NCI-H2029 (cell line): ENCODE data around the gene KBTBD4.
"Not testable (repeated sequence)": the region's sequence is repeated elsewhere in the genome, so short reads cannot be mapped to it uniquely, and the experiment has no call there.

ENCODE experiments used
- DNase-seq: peaks from one replicate; lab custom pipeline; 2025; lab: John Stamatoyannopoulos, UW

Gene KBTBD4

DNA sequence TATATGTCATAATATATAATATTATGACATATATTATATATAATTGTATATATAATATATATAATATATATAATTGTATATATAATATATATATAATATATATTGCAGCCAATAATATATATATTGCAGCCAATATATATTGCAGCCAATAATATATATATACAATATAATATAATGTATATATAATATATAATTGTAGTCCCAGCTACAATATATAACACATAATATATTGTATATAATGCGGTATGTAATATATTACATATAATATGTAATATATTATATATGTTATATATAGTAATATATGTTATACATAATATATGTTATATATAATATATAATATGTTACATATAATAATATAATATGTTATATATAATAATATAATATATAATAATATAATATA, 20.1 kb downstream of the KBTBD4 start:
- DNase-seq, result no peak

DNA sequence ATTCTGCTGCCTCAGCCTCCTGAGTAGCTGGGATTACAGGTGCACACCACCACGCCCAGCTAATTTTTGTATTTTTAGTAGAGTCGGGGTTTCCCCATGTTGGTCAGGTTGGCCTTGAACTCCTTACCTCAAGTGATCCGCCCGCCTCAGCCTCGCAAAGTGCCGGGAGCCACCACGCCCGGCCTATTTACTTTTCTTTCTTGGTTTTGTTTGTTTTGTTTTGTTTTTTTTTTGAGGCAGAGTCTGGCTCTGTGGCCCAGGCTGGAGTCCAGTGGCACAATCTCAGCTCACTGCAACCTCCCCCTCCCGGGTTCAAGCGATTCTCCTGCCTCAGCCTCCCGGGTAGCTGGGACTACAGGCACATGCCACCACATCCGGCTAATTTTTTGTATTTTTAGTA, 21.8 kb downstream of the KBTBD4 start:
- DNase-seq, result not testable (repeated sequence)

DNA sequence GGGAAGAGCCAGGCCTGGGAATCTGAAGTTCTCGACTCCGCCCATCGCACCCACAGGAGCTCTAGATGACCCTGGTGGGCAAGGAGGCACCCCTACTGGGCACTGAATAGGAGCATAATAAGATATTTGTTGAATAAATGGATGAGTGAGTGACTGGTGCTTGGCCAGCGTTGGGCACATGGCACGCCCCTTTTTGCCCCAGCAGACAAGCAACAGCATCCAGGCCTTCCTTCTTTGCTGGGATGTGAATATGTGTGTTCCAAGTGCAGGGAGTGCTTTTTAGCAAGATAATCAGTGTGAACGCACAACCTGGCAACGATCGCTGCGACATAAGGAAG, 25.4 kb downstream of the KBTBD4 start:
- no peak for DNase-seq

- peak; percentile 87 for DNase-seq
These were observed 26.0 kb downstream of the KBTBD4 start, which contains the start of gene CELF1 for GRCh38 chr11:47552566-47553405. Gene CELF1, minus strand, starts transcription at chr11:47553132. Its CDS starts 53,609 bp downstream, at chr11:47499523.

- DNase-seq, result no peak
These were observed 26.7 kb downstream of the KBTBD4 start for GRCh38 chr11:47552056-47552565.

DNA sequence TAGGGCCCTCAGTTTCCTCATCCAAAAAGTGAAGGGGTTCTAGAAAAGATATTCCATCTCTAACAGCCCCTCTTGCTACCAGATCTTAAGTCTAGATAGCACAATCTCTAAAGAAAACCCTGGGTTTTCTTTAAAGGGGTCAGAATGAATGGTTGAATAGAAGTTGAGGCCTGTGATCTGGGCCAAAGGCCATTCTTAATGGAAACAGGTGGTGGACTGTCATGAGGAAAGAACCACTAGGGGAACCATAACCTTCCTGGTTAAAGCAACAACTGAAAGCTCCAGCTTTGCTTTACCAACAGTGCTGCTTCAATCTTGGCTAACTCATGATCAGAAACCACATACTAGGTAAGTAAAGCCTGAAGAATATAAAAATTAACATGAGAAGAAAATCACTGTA, 27.7 kb downstream of the KBTBD4 start:
- no peak for DNase-seq

- no peak for DNase-seq
These were observed 28.3 kb downstream of the KBTBD4 start for GRCh38 chr11:47550288-47551047.

DNA sequence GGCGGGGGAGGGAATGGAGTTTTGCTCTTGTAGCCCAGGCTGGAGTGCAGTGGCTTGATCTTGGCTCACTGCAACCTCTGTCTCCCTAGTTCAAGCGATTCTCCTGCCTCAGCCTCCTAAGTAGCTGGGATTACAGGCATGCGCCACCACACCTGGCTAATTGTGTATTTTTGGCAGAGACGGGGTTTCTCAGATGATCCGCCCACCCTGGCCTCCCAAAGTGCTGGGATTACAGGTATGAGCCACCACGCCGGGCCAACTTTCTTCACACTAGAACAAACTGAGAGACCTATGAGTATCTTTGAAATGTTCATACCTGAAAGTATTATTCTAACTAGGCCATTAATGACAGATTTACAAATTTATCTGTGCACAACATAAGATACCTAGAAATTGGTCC, 32.5 kb downstream of the KBTBD4 start:
- not testable (repeated sequence) for DNase-seq

GRCh38 chr11:47545298-47545697, 33.5 kb downstream of the KBTBD4 start:
- no peak for DNase-seq

GRCh38 chr11:47541070-47541469, 37.7 kb downstream of the KBTBD4 start:
- no peak for DNase-seq

- no peak for DNase-seq
These were observed 39.1 kb downstream of the KBTBD4 start for GRCh38 chr11:47539681-47540039.

- DNase-seq, result peak; percentile 61
These were observed 39.8 kb downstream of the KBTBD4 start for GRCh38 chr11:47538741-47539565.

DNA sequence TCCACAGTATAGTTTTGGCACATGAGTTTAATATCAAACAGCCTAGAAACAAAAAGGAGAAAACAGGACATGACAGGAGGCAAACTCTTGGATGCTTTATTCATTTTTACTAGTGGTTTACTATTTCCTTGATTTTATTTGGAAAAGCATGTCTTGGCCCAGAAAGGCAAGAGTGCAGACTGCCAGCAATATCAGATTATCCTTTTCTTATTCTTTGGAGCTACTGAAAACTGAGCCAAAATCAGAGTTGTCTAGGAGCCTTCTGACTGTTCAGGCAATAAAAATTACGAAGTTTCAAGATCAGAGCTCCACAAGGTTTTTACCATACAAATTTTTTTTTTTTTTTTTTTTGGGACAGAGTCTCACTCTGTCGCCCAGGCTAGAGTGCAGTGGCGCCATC, 41.9 kb downstream of the KBTBD4 start:
- DNase-seq, result no peak

DNA sequence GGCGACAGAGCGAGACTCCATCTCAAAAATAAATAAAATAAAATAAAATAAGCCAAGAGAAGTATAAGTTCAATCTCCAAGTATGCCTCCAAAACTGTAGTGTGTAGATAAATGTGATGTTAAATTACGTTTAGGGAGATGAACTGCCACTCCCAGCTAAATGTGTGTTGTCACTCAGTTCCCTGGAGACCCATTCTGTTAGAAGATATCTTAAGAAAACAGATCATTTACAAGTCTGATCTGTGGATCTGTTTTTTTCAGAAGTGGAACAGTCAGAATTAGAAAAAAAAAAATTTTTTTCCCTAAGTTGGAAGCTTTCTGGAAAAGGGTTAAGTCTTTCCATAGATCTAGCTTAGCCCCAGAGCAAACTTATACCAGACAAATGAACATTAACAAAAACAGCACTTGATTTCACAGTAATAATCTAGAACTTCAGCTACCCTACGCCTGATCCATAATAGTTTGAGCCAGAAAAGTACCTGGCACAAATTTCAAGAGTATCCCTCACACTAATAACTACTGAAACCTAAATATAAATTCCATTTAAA, 44.0 kb downstream of the KBTBD4 start:
- DNase-seq, result no peak

DNA sequence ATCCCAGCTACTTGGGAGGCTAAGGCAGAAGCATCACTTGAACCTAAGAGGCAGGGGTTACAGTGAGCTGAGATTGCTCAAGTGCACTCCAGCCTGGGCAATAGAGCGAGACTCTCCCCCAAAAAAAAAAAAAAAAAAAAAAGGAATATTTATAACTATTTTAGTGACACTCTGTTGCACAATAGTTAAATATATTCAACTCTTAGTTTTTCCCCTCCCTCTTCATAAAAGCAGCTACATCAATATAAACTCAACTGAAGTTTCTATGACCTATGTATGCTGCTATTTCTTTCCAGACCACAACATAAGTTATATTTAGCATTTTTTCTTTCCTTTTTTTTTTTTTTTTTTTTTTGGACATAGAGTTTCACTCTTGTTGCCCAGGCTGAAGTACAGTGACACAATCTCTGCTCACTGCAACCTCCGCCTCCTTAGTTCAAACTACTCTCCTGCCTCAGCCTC, 45.0 kb downstream of the KBTBD4 start:
- DNase-seq, result no peak

GRCh38 chr11:47532597-47533213, 46.1 kb downstream of the KBTBD4 start:
- no peak for DNase-seq

- DNase-seq, result no peak
These were observed 47.1 kb downstream of the KBTBD4 start for GRCh38 chr11:47531666-47532065.

- DNase-seq, result not testable (repeated sequence)
These were observed 48.0 kb downstream of the KBTBD4 start for GRCh38 chr11:47530721-47531120.

GRCh38 chr11:47529951-47530350, 48.8 kb downstream of the KBTBD4 start:
- no peak for DNase-seq

- DNase-seq, result no peak
These were observed 51.6 kb downstream of the KBTBD4 start for GRCh38 chr11:47527186-47527585.

- DNase-seq, result not testable (repeated sequence)
These were observed 52.7 kb downstream of the KBTBD4 start for GRCh38 chr11:47526032-47526431.
